Aorta (tissue), 5 donors: ENCODE results near the gene GLUL. TPM values are rescaled to one million over a fixed set of nuclear protein-coding genes. Genes with fewer than 3 reads are reported as not detected.

Experiments
- ATAC-seq: fragments of 200-7000 bp; cut with Tn5 transposase; one replicate; pipeline ENCODE4 v1.9.1; 2022; ENCODE audit warnings: moderate library complexity; ENCODE audit not compliant: low FRiP score
- DNase-seq, 2 donors: peaks; one replicate each; pipeline ENCODE4 v3.0.0-alpha.2; 2020
- H3K27ac ChIP-seq, 2 donors: one replicate each; pipeline ENCODE4 v1.5.1; 2013; ENCODE audit warnings: low read length in 2 of 2, mild to moderate bottlenecking in 2 of 2, moderate library complexity in 2 of 2, control low read depth in 1 of 2, inconsistent platforms in 1 of 2, low read depth in 1 of 2
- H3K27me3 ChIP-seq, 2 donors: one replicate each; pipeline ENCODE4 v1.6.1; 2013; ENCODE audit warnings: control low read depth in 1 of 2, low read length in 1 of 2, mild to moderate bottlenecking in 1 of 2, moderate library complexity in 1 of 2; ENCODE audit not compliant: insufficient read depth in 2 of 2, control insufficient read depth in 1 of 2
- H3K36me3 ChIP-seq, 2 donors: one replicate each; pipeline ENCODE4 v1.6.1; 2013; ENCODE audit warnings: control low read depth in 1 of 2, low read length in 1 of 2, mild to moderate bottlenecking in 1 of 2; ENCODE audit not compliant: insufficient read depth in 2 of 2, control insufficient read depth in 1 of 2
- H3K4me1 ChIP-seq, 2 donors: one replicate each; pipeline ENCODE4 v1.6.1; 2013; ENCODE audit warnings: low read length in 2 of 2, control low read depth in 1 of 2, mild to moderate bottlenecking in 1 of 2, moderate library complexity in 1 of 2; ENCODE audit not compliant: insufficient read depth in 2 of 2, control insufficient read depth in 1 of 2
- H3K4me3 ChIP-seq, 2 donors: one replicate each; pipeline ENCODE4 v1.5.1; 2013; ENCODE audit warnings: low read length in 2 of 2, control low read depth in 1 of 2, mild to moderate bottlenecking in 1 of 2
- H3K9me3 ChIP-seq: one replicate; pipeline ENCODE4 v1.6.1; 2013; ENCODE audit warnings: mild to moderate bottlenecking, low read length; ENCODE audit not compliant: control insufficient read depth
- WGBS, 2 donors: extraction: QIAGEN DNeasy Blood & Tissue Kit; methylation state at CpG; one replicate each; pipeline ENCODE4 v1.1.7; 2013; 5-methylcytosine and 5-hydroxymethylcytosine counted together
- intact Hi-C, 2 donors: fragments of 100-400 bp; cut with DNase I; formaldehyde crosslinking; loops; one replicate each; pipeline versions ENCODE4 v1.14.2 to v1.15.0; 2022
- polyA plus RNA-seq, 2 donors: library from polyadenylated mRNA; stranded (reverse); fragments of 200-250 nt; gene quantifications; one replicate each; pipeline ENCODE4 v1.2.3, GENCODE V29; 2013
- total RNA-seq, 2 donors: library from RNA; stranded (reverse); fragmentation: NEBNext Ultra II Directional; extraction: Animal tissue kit (Norgen Biotek cat#: 25700); gene quantifications; one replicate each; pipeline ENCODE4 v1.2.1, GENCODE V29; 2021
- donor health status: healthy with polysubstance abuse.
- donor health status: Bipolar disorder and iron deficiency.
- donor health status: DM: no; HTN: no; CAD: no.
- donor health status: DM: no; HTN: no; CAD: no.
- donor health status: DM: yes; HTN: yes; CAD: no.

Gene GLUL
- total and polyA plus RNA-seq, 4 donors = 144 to 549 (median 322) TPM

GRCh38 chr1:182388392-182389134 is 3.0 kb downstream of the GLUL start:
- Histone ChIP-seq H3K9me3 (no peaks in the 10 kb centered on the region), H3K36me3 (peaks cover 18 to 28% of the 10 kb centered on the region in 2 donors), H3K27ac (no peak overlapping the region), H3K4me1 (no peaks in the 10 kb centered on the region), H3K27me3 (no peaks in the 10 kb centered on the region), H3K4me3 (peak overlapping the region; percentile 87 to 96)
- 72 to 73% methylated on average over 5 of the region's 5 CpGs for WGBS, 2 donors
- ATAC-seq (no peak), DNase-seq (no peak)
- intact Hi-C loops = no loop called here

- Histone ChIP-seq H3K9me3 (no peaks in the 10 kb centered on the region), H3K27me3 (no peaks in the 10 kb centered on the region)
- DNase-seq = no peak
These were observed 4.0 kb downstream of the GLUL start for GRCh38 chr1:182387566-182387965.

GRCh38 chr1:182386980-182387379 is 4.6 kb downstream of the GLUL start:
- DNase-seq (no peak), ATAC-seq (no peak)
- intact Hi-C loops = no loop called here
- 90 to 95% methylated on average over 5 of the region's 5 CpGs for WGBS, 2 donors
- Histone ChIP-seq H3K27me3 (no peaks in the 10 kb centered on the region), H3K4me1 (no peaks in the 10 kb centered on the region), H3K4me3 (no peak overlapping the region), H3K36me3 (peaks cover 18 to 32% of the 10 kb centered on the region in 2 donors), H3K9me3 (no peaks in the 10 kb centered on the region), H3K27ac (no peak overlapping the region)

More at GRCh38 chr1:182387566-182387965, 4.0 kb downstream of the GLUL start:
- Histone ChIP-seq H3K4me1 (no peaks in the 10 kb centered on the region), H3K27ac (no peak overlapping the region), H3K4me3 (no peak overlapping the region), H3K36me3 (peaks cover 18 to 30% of the 10 kb centered on the region in 2 donors)
- 91 to 93% methylated on average over 2 of the region's 2 CpGs for WGBS, 2 donors
- intact Hi-C loops = no loop called here
- ATAC-seq = no peak

- H3K9me3 ChIP-seq = no peaks in the 10 kb centered on the region
- no peak for ATAC-seq
- no peaks in the 10 kb centered on the region for H3K4me1 ChIP-seq
- DNase-seq = no peak
- H3K27me3 ChIP-seq = no peaks in the 10 kb centered on the region
- no peak overlapping the region for H3K4me3 ChIP-seq
- H3K36me3 ChIP-seq = peaks cover 18 to 32% of the 10 kb centered on the region in 2 donors
- 91 to 92% methylated on average over 8 of the region's 8 CpGs for WGBS, 2 donors
- H3K27ac ChIP-seq = no peak overlapping the region
- intact Hi-C loops = no loop called here
These were observed 5.4 kb downstream of the GLUL start for GRCh38 chr1:182385885-182386853.

- DNase-seq (no peak), ATAC-seq (no peak)
- H3K27ac ChIP-seq = no peak overlapping the region
- H3K4me3 ChIP-seq = no peak overlapping the region
- H3K36me3 ChIP-seq = peaks cover 18 to 32% of the 10 kb centered on the region in 2 donors
- H3K4me1 ChIP-seq = no peaks in the 10 kb centered on the region
- 93 to 94% methylated on average over 19 of the region's 19 CpGs for WGBS, 2 donors
- H3K27me3 ChIP-seq = no peaks in the 10 kb centered on the region
- intact Hi-C loops = no loop called here
- no peaks in the 10 kb centered on the region for H3K9me3 ChIP-seq
These were observed 7.1 kb downstream of the GLUL start for GRCh38 chr1:182384387-182384960.

GRCh38 chr1:182383934-182384333 is 7.7 kb downstream of the GLUL start:
- H3K36me3 ChIP-seq = peaks cover 18 to 32% of the 10 kb centered on the region in 2 donors
- H3K9me3 ChIP-seq = no peaks in the 10 kb centered on the region
- no peak overlapping the region for H3K27ac ChIP-seq
- H3K4me1 ChIP-seq = no peaks in the 10 kb centered on the region
- DNase-seq (no peak), ATAC-seq (no peak)
- no peaks in the 10 kb centered on the region for H3K27me3 ChIP-seq
- H3K4me3 ChIP-seq = no peak overlapping the region
- 88 to 89% methylated on average over 7 of the region's 7 CpGs for WGBS, 2 donors
- intact Hi-C loops = no loop called here

GRCh38 chr1:182383037-182383661 is 8.4 kb downstream of the GLUL start:
- intact Hi-C loops = no loop called here

More at GRCh38 chr1:182383037-182383661, 8.4 kb downstream of the GLUL start:
- ATAC-seq (no peak), DNase-seq (no peak)
- WGBS, 2 donors = 76 to 81% methylated on average over 4 of the region's 4 CpGs
- no peaks in the 10 kb centered on the region for H3K9me3 ChIP-seq
- H3K27me3 ChIP-seq = no peaks in the 10 kb centered on the region
- H3K27ac ChIP-seq = no peak overlapping the region
- H3K4me1 ChIP-seq = no peaks in the 10 kb centered on the region
- H3K4me3 ChIP-seq = no peak overlapping the region
- peaks cover 18 to 30% of the 10 kb centered on the region in 2 donors for H3K36me3 ChIP-seq
